Skeletal muscle cell (primary cell): ENCODE results near the gene ARHGEF10L.

ENCODE experiments used
- DNase-seq: peaks from one replicate; pipeline ENCODE4 v3.0.0-alpha.2; 2010; ENCODE audit warnings: low read depth
- H3K4me3 ChIP-seq: 2 replicates; pipeline ENCODE4 v1.5.1; 2011; ENCODE audit warnings: low read depth, mild to moderate bottlenecking, control low read depth, low read length, moderate library complexity

Gene ARHGEF10L

DNA sequence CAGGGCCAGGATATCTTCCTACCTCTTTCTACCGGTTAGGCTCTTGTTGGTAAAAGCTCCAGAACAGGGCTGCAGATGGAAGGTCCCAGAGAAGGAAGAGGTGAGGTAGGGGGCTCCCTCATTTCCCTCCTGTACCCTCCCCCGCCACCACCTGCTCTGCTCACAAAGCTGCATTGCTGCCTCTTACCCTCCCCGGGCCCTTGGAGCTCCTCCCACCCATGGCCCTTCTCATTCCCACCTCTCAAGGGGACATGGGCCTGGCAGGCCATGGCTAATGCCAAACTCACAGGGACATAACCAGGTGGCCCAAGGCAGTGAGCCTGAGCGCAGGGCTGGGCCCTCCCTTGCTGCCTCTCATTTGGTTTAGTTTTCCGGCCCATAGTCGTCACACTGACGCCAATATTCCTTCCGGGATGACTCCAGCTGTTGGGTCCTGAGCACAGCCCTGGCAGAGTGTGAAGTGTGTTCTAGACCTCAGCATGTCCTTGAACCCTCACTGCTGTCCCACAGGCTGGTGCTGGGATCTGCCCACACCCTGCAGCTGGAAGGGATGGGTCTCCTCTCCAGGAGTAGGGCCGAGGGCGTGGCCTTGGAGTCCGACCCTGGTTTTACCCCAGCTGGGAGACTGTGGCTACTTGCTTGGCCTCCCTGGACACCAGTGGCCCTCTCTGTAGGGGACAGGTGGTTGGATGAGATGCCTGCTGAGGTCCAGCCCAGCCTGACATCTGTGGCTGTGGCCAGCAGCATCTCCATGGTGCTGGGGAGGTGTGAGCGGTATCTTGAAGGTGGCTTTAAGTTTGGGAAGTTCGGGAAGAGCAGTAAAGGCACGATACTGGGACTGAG is 104.6 kb downstream of the ARHGEF10L start:
- no peak for DNase-seq
- no peak overlapping the region for H3K4me3 ChIP-seq

DNA sequence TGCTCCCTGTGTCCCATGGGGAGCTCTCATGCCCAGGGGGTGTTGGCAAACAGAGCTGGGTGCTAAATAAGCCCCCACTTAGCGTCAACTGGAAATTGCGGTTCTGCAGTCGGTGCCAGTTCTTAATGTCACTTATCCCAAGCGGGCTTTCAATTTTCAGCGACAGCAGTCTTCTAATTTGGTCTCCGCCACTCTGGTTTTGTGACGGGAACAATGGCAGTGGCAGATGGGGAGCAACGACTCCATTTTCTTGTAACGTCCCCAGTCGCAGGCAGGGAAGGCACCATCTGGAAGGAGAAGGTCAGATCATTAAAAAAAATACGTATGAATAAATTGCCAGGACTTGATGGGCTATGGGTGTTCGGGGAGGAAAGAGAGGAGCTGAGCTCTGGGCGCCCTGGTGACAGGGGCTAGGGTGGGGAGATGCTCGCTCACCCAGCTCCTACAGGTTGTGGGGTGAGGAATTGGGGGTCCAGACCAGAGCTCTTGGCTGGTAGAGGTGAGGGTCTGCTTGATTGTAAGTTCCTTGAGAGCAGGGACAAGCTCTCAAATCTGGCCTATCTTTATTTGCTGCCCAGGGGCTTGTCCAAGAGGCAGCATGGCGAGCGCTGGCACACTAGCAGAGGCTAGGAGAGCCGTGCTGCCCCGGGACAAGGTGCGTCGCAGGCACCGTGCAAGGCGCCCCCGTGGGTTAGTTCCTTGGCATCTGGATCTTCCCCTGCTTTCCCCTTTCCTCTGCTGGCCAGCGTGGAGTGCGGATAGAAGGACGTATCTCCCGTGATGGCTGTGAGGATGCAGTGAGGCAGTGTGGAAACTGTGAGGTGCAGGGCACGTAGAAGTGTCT is 105.8 kb downstream of the ARHGEF10L start:
- no peak for DNase-seq
- H3K4me3 ChIP-seq = no peak overlapping the region

DNA sequence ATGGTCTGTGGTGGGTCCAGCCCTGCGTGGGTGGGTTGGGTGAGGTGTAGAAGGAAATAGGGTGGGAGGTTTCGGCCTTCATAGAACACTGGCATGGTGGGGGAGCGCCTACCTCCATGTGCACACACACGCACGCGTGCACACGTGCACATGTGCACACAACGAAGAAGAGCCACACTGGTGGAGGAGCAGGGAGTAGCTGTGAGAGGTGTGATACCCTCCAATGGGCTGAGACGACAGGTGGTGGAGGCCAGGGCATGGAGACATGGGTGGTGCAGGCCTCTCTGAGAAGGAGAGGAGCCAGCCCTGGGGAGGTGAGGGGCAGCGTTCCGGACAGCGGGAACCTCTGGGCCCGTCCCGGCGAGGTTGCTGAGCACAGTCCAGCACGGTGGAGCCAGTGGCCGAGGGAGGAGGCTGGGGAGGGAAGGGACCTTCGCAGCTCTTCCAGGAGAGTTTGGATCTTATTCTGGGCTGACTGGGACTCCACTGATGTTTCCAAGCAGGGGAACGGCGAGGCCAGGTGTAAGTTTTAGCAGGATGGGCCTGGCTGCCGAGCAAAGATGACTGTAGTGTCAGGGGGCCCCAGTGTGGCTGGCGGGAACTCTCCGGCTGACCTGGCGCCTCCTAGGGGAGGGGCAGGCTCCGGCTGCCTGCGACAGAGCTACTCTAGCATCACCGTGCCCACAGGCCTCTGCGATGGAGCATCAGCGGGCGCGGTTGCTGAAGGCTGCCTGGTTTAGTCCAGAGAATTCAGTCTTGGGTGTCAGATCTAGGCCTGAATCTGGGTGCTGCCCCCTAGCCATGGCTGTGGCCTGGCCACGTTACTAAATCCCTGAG is 107.2 kb downstream of the ARHGEF10L start:
- no peak overlapping the region for H3K4me3 ChIP-seq
- DNase-seq = no peak

DNA sequence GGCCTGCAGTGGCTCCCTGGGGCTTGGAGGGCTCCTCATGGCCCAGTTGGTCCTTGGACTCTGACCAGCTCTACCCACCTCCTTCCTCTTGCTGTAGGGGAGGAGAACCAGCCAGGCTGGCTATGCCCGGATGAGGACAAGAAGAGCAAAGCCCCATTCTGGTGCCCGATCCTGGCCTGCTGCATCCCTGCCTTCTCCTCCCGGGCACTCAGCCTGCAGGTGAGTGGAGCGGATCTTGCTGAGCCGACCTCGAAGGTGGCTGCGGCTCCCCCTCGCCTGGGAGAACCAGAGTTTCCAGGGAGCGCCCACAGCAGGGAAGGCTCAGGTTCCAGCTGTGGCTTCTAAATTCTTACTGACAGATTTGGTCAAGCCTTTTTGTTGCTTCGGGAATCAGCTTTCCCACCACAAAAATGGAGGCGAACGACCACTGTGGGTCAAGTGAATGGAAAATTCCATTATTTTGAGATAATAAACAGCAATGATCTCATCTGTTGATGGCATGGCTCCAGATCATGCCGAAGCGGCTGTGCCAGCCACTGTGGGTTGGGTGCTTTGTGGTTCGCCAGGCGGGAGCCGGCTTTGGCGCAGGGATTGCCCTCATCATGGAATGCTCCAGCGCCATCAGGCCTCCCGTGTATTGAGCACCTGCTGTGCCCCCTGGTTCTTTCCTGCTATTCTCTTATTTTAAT is 109.1 kb downstream of the ARHGEF10L start:
- DNase-seq = no peak
- H3K4me3 ChIP-seq = no peak overlapping the region

DNA sequence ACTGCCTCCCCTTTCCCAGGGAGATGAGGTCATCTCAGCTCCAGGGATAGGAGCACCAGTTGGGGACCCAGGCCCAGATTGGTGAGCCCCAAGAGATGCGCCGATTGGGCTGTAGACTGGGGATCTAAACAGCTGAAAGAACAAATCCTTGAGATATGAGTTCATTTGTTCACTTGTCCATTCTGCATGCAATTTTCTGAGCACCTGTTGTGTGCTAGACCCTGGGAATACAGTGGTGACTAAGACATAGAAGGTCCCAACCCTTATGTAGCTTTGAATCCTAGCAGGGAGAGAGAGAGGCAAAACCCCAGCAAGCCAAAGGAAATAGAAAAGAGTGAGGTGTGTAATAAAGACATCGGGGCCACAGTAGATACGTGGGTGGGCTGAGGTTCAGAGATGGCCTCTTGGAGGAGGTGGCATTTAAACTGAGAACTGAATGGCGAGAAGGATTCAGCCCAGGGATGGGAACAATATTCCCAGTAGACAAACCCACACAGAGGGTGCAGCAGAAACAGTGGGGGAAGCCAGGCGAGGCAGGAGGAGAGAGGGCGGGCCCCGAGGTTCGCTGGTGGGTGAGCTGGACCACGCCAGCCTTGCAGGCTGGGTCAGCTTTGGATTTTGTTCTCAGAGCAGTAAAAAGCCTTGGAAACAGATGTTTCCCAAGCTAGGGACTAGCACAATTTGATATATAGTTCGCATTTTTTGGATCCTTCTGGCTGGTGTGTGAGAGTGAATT is 110.0 kb downstream of the ARHGEF10L start:
- no peak overlapping the region for H3K4me3 ChIP-seq
- DNase-seq = no peak

DNA sequence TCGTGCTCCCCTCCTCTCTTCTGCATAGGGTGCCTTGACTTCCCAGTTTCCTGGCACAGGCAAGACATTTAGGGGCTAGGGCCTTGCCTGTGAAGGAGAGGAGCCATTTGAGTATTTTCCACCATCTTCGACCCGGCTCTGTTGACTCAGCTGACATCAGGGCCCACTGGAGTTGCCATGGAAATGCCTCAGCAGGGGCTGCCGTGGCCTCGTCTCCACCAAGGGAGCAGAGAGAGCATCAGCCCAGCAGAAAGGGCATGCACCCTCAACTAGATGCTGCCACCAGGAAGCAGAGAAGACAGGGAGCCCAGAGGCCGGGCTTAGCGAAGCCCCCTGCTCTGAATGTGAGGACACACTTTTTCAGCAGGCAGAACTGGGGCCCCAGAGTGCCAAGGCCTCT is 113.8 kb downstream of the ARHGEF10L start:
- no peak for DNase-seq
- H3K4me3 ChIP-seq = no peak overlapping the region

DNA sequence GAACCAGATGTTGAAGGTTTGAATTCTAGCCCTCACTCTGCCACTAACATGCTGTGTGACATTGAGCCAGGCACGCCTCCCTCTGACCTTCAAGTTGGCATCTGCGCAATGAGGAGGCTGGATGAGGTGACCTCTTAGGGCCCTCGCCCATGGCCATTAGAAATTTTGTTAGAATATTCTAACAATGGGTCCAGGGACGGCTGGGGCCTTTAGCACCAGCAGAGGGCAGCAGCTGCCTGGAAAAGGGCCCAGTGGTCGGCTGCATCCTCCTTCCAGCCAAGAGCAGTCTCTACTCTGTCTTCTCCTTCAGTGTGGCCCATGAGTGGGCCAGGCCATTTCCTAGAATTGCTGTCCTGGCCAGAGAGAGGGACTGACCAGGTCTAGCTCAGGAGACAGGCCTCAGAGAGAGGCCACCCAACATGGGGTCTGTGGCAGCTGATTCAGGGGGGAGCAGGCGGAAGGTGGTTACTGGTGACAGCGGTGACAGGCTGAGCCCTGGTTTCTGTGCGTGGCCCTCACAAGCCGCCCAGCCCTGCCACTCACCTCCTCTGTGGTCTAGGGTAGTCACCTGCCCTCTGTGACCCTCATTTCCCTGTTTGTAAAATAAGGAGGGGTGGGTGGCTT is 114.3 kb downstream of the ARHGEF10L start:
- no peak for DNase-seq
- no peak overlapping the region for H3K4me3 ChIP-seq

DNA sequence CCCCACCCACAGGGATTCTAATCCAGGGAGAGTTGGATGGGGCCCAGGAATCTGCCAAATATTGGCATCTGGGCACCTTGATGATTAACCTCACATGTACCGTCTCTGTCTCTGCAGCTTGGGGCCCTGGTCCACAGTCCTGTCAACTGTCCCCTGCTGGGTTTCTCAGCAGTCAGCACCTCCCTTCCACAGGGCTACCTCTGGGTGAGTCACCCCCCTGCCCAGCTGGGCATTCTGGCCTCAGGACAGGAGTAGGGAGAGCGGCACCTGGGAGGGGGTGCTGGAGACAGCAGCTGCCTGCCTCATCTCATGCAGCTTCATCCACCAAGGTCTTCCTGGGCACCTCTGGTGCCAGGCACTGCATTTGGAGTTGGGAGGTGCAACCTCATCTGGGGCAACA is 115.0 kb downstream of the ARHGEF10L start:
- H3K4me3 ChIP-seq = no peak overlapping the region
- DNase-seq = no peak

DNA sequence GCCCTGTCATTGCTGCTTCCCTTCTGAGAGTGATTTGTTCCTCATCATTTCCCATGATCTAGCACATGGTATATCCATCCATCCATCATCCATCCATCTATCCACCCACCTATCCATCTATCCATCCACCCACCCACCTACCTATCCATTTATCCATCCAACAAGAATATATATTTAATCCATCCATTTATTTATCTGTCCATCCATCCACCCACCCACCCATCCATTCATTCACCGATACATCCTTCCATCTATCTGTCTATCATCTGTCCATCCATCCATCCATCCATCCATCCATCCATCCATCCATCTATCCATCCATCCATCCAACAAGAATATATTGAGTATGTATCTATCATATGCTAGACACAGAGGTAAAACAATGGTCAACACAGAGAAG is 115.7 kb downstream of the ARHGEF10L start:
- DNase-seq = no peak
- H3K4me3 ChIP-seq = no peak overlapping the region

DNA sequence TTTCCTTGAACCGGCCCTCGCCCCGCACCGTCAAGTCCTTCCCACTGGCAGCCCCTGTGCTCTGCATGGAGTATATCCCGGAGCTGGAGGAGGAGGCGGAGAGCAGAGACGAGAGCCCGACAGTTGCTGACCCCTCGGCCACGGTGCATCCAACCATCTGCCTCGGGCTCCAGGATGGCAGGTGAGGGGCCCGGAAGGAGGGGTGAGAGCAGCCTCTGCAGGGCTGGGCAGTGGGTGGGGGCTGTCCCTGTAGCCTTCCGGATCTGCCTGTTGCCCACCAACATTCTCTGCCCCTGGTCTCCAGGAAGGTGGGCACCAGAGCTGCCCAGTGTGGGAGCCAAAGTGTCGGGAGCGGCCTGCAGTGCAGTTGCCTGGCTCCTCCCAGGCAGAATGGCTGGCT is 116.4 kb downstream of the ARHGEF10L start:
- DNase-seq = no peak
- no peak overlapping the region for H3K4me3 ChIP-seq

DNA sequence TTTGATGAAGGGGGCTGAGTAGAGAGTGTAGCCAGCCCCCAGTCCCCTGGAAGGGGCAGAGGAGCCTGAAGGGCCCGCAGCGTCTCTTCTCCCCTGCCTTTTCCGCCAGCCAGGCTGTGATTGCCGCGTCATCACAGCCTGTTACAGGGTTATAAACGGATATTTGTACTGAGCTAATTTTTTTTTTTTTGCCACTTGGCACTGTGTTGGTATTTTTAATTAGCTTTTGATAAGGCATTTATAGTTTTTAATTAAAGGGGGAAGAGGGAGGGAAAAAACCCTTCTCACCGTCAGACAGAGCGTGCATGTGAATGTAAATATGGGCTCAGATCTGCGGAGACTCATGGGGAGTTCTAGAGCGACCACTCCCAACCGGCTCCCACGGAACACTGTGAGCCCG is 117.9 kb downstream of the ARHGEF10L start:
- no peak overlapping the region for H3K4me3 ChIP-seq
- DNase-seq = no peak

DNA sequence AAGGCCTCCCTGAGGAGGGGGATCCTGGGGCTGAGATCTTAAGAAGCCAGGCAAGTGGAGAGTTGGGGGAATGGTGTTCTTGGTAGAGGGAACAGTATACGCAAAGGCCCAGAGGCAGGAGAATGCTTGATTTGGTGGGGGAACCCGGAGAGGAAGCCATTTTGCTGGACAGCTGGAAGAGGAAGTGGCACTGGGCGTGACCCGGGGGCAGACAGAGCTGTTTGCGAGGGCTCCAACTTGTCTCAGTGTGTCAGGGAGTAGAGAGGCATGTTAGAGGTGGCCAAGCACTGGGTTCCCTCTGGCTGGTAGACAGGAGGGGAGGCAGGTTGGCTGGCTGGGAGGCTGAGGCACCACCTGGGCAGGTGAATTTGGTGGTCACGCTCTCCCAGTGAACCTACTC is 119.3 kb downstream of the ARHGEF10L start:
- no peak for DNase-seq

DNA sequence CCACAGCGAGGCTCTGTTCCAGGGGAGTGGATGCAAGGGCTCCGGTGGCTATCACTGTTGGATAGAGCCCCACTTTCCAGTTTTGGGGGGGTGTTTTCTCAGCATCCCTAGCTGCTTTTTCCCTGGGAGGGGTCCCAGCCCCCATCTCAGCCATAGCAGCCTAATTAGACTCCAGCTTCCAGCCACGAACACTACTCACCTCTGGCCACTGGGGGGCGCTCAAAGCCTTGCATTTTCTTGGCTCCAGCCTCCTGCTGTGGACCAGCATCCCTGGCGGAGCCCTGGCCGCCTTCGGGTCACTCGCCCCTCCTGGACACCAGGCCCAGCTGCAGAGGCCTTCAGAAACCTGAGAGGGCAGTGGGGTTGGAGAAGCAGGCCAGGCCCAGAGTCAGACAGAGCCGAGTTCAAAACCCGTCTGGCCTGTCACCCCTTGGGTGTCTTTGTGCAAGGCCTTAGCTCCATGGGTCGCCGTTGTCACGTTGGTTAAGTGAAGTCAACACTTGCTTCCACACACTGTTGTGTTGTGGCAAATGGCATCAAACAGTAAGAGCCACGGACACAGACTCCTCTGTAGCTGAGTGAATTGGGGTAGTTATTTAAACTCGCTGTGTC is 122.2 kb downstream of the ARHGEF10L start:
- DNase-seq = no peak
- no peak overlapping the region for H3K4me3 ChIP-seq

More for the DNA sequence above, 119.3 kb downstream of the ARHGEF10L start:
- no peak overlapping the region for H3K4me3 ChIP-seq

DNA sequence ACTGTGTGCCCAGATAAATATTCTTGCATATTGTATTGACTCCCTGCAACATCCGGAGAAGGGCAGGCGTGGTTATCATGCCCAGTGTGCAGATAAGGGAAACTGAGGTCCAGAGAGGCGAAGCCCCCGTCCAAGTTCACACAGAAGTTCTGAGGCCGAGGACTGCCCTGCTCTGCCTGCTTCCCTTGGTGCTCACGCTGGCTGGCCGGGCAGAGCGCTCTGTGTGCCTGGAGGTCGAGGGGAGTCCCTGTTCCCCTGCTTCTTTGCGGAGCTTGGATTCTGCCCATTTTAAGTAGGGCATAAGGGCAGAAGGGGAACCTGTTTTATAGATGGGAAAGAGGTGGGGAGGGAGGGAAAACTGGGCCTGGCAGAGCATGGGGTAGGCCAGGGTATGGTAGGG is 122.8 kb downstream of the ARHGEF10L start:
- DNase-seq = no peak
- H3K4me3 ChIP-seq = no peak overlapping the region

DNA sequence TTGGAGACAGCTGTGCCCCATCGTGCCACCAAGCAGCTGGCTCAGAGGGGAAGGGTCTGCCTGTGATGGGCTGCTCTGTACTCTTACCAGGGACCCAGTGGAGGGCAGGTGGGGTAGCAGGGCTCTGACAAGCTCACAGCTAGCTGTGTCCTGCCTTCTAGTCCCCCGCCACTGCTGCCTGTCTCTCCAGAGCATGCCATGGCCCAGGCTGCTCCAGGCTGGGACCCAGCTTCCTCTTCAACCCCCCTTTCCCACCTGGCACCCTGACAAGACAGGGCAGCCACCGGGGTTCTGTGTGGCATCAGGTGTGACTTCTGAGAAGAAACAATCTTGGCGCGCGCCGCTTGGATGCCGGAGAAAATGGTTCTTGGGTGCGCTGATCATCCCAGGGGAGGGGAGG is 123.3 kb downstream of the ARHGEF10L start:
- no peak for DNase-seq
- no peak overlapping the region for H3K4me3 ChIP-seq

DNA sequence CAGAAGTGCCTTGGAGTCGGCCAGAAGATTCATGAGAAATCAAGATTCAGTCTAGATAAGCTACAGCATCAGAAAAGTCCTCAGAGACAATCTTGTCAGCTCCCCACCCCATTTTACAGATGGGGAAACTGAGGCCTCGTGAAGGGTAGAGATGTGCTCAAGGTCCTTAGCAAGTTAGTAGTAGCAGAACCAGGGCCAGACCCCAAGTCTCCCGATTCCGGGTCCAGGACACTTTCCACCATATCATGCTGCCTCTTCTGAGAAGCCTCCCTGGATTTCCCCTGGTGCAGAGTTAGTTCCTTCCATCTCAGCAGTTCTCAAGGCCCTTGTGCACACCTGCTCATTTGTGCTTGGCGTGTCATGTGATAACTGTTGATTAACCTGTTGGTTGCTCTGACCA is 124.1 kb downstream of the ARHGEF10L start:
- H3K4me3 ChIP-seq = no peak overlapping the region

DNA sequence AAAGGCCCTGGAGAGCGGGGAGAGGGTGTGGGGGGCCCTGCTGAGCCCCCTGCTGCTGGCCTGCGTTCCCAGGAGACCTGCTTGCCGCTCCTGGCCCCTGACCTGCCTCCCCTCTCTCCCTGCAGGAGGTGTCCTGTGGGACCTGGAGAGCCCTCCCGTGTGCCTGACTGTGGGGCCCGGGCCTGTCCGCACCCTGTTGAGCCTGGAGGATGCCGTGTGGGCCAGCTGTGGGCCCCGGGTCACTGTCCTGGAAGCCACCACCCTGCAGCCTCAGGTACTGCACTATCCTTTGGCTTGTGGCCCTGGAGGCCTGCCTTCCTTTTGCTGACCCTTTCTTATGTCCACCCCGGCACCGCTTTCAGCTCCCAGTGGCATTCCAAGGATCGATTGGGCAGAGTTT is 124.8 kb downstream of the ARHGEF10L start:
- no peak for DNase-seq
- H3K4me3 ChIP-seq = no peak overlapping the region

More for the DNA sequence above, 124.1 kb downstream of the ARHGEF10L start:
- no peak for DNase-seq

DNA sequence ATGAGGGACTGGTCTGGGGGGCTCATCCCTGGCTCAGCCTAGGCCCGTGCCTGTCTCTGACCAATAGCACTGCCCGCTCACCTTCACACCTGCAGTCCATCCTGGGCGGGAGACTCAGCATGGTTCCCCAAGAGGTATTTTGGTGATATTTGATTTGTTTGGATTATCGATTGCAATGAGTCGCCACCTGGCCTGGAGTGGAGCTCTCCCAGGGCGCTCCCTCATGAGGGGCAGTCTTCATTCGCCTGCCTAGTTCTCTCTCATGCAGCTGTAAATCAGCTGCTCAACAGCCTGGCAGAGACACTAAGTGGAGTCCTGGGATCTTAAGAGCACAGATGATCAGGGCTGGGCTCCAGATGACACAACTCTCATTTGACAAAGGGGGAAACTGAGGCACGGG is 125.6 kb downstream of the ARHGEF10L start:
- no peak for DNase-seq
- no peak overlapping the region for H3K4me3 ChIP-seq
